Coronary artery (tissue), 2 donors: ENCODE results near the gene MRPS2.
A peak's percentile ranks its signal among the peaks of the same experiment; 100 is the strongest.

Experiments used
- DNase-seq: peaks from one replicate; pipeline ENCODE4 v3.0.0-alpha.2; 2017; ENCODE audit warnings: low spot score
- H3K27ac ChIP-seq, 2 donors: fragments of 200-600 bp; sonication (generic); one replicate each; pipeline ENCODE4 v1.5.1; 2016 to 2019
- H3K4me3 ChIP-seq: fragments of 200-600 bp; sonication (generic); 2 replicates; pipeline ENCODE4 v1.5.1; 2016; ENCODE audit warnings: mild to moderate bottlenecking, moderate library complexity
- TF ChIP-seq, protein P1 (sequence below): fragments of 200-600 bp; sonication (generic); IDR thresholded peaks from one replicate; pipeline ENCODE4 v1.5.1; 2019; ENCODE audit warnings: antibody characterized with exemption

MRPS2 gene

DNA sequence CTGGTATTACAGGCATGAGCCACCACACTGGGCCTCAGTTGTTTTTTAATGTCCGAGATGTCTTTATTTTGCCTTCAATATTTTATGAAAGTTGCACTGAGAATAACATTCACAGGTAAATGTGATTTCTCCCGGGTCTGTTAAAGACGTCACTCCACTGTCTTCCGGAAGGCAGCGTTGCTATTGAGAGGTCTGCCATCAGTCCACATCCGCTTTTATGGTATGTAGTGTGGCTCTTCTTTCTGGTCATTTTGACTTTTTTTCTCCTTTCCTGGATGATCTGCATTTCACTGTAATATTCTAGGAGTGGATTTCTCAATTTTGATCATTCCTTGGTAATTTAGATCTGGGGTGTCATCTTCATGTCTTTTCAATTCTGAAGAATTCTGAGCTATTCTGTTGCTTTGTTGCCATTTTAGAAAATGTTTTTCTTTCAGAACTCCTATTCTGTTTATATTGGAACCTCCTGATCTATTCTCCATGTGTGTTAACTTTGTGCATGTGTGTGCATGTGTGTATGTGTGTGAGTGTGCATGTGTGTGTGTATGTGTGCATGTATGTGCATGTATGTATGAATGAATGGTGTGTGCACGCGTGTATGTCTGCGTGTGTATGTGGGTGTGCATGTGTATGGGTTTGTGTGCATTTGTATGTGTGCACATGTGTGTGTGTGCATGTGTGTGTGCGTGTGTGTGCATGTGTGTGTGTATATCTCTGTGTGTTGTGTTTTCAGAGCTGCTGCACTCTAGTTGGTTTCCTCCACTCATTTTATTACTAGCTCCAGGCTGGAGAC lies 18.9 kb downstream of the MRPS2 start:
- no peak overlapping the region for H3K4me3 ChIP-seq
- no peak overlapping the region for H3K27ac ChIP-seq
- TF ChIP-seq, protein P1, sequence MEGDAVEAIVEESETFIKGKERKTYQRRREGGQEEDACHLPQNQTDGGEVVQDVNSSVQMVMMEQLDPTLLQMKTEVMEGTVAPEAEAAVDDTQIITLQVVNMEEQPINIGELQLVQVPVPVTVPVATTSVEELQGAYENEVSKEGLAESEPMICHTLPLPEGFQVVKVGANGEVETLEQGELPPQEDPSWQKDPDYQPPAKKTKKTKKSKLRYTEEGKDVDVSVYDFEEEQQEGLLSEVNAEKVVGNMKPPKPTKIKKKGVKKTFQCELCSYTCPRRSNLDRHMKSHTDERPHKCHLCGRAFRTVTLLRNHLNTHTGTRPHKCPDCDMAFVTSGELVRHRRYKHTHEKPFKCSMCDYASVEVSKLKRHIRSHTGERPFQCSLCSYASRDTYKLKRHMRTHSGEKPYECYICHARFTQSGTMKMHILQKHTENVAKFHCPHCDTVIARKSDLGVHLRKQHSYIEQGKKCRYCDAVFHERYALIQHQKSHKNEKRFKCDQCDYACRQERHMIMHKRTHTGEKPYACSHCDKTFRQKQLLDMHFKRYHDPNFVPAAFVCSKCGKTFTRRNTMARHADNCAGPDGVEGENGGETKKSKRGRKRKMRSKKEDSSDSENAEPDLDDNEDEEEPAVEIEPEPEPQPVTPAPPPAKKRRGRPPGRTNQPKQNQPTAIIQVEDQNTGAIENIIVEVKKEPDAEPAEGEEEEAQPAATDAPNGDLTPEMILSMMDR = no peak
- DNase-seq = no peak

DNA sequence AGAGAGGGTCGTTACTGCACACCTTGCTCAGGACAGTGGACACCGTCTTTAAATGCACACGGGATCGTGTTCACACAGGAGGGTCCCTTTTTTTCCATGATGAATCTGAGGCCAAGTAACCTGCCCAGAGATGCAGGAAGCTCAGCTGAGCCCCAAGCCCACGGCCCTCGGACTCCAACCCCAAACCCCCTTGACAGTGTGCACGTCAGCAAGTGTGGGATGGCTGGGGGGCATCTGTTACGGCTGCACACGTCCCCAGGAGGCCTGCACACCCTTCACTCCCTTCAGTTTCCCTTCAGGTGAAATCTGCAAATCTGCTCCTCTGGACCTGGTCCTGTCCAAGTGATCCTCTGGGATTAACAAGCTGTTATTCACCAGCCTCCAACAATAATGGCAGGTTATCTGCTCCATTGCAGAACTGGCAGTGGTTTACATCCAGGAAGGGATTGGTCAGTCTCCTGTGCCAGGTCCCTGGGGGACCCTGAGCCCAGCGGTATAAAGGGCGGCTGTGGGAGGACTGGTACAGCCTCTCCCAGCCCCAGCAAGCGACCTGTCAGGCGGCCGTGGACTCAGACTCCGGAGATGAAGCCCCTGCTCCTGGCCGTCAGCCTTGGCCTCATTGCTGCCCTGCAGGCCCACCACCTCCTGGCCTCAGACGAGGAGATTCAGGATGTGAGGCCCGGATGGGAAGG lies 20.6 kb downstream of the MRPS2 start, which contains the start of gene LCN1:
Gene LCN1 (plus strand): TSS at position 525 of the 692 bp plus-strand sequence. CDS start 58 bp downstream, at position 583.
- Histone ChIP-seq H3K27ac (no peak within 1 kb of the TSS), H3K4me3 (no peak within 1 kb of the TSS)
- TF ChIP-seq, protein P1 = no peak
- peak; percentile 9 for DNase-seq

DNA sequence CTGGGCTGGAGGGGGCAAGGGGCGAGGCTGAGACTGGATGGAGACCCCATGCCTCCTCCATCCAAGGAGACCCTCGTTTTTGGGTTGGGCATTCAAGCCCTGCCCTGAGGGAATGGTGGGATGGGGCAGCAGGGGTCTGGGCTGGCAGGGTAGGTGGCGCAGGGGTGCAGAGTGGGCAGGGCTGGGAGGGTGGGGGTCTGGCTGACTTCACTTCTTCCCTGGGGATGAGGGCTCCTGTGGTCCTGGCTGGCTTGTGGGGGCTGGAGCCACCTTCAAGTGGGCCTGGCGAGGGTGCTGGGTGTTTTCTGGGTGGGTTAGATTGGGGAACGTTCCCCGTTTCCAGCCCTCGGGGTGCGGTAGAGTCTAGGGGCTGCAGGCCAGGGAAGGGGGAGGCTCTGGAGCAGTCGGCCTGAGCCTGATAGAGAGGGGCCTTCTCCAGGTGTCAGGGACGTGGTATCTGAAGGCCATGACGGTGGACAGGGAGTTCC lies 21.2 kb downstream of the MRPS2 start:
- H3K27ac ChIP-seq = no peak overlapping the region
- no peak overlapping the region for H3K4me3 ChIP-seq
- DNase-seq = peak; percentile 21
- TF ChIP-seq, protein P1 = no peak

DNA sequence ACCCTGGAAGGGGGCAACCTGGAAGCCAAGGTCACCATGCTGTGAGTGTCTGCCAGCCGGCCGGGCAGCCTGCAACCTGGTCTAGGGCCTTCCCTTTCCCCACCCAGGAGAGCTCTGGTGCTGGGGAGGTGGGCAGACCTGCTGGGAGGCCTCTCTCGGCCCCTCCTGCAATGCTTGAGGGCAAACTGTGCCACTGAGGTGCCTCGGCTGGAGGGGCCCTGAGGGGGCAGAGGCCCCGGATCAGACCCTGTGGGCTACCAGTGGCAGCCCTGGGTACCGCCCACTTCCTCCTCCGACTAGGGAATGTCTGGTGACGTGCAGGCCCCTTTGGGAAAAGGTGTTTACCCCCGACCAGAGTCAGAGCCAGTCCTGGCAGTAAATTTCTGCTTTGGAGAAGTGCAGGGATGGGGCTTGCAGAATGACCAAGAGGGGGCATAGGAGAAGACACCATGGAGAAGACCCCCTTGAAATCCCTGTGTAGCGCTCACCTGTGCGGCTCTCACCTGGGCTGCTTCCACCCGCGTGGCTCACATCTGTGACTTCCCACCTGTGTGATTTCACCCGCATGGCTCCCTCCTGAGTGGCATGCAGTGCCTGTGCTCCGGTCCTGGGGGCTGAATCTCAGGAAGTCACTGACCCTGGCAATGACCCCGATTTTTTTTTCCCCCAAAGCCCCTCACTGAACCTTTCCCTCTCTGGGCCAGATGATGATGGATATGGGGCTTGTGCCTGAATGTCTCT lies 21.8 kb downstream of the MRPS2 start:
- Histone ChIP-seq H3K4me3 (no peak overlapping the region), H3K27ac (no peak overlapping the region)
- TF ChIP-seq, protein P1 = no peak
- peak; percentile 61 for DNase-seq

DNA sequence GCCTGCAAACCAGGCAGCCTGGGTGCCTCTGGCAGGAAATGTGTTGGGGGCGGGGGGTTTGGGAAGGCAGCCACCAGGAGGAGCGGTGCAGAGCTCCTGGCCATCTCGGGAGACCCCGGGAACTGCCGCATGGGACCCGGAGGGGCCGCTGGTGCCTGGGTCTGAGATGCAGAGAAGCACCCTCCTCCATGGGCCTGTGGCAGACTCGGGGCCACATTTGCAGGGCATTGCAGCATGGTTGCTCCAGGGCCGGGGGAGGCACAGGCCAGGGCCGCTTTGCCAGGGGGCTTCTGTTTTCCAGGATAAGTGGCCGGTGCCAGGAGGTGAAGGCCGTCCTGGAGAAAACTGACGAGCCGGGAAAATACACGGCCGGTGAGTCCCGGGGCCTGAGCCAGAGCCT lies 22.4 kb downstream of the MRPS2 start:
- Histone ChIP-seq H3K4me3 (no peak overlapping the region), H3K27ac (no peak overlapping the region)
- DNase-seq = peak; percentile 47
- TF ChIP-seq, protein P1 = no peak

DNA sequence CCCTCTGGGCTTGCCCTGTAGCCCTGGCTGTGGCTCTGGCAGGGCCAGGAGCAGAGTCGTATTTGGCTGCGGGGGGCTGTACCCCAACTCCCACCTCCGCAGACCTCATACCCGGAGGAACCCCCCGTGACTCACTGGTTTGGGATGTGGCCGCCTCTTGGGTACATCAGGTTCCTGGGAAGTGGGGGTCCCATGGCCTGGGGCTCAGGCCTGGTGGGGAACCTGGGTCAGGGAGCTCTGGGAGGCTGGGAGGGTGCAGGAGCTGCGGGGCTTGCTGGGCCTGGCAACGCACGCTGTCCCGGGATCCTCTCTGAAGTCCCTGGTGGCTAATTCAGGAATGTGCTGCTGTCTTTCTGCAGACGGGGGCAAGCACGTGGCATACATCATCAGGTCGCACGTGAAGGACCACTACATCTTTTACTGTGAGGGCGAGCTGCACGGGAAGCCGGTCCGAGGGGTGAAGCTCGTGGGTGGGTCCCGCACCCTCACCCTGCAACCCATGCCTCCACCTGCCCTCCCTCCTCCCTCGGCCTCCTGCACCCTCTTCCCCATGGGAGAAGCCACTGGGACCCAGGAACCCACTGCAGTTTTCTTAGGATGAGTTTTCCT lies 23.1 kb downstream of the MRPS2 start:
- Histone ChIP-seq H3K4me3 (no peak overlapping the region), H3K27ac (no peak overlapping the region)
- TF ChIP-seq, protein P1 = no peak
- peak; percentile 57 for DNase-seq
